ENCODE results near the gene ALKBH5.
"Not testable (repeated sequence)": the region's sequence is repeated elsewhere in the genome, so short reads cannot be mapped to it uniquely, and the experiment has no call there.

ALKBH5 gene

GRCh38 chr17:18186627-18186982 is 3.0 kb downstream of the ALKBH5 start:
- DNase-seq, result no peak

DNA sequence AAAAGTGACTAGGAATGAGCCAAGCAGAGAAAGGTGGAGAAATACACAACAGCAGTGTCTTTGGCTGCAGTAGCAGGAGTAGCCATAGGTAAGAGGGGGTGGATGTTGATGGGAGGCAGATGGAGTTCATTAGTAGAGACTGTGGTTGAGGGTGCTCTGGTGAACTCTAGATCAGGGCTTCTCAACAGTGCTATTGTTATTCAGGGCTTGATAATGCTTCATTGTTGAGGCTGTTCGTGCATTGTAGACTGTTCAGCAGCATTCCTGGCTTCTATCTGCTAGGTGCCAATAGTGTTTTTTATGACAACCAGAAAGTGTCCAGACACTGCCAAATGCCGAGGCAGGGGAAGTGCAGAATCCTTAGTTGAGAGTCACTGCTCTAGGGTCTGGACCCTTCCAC is 3.6 kb downstream of the ALKBH5 start:
- no peak for DNase-seq

DNA sequence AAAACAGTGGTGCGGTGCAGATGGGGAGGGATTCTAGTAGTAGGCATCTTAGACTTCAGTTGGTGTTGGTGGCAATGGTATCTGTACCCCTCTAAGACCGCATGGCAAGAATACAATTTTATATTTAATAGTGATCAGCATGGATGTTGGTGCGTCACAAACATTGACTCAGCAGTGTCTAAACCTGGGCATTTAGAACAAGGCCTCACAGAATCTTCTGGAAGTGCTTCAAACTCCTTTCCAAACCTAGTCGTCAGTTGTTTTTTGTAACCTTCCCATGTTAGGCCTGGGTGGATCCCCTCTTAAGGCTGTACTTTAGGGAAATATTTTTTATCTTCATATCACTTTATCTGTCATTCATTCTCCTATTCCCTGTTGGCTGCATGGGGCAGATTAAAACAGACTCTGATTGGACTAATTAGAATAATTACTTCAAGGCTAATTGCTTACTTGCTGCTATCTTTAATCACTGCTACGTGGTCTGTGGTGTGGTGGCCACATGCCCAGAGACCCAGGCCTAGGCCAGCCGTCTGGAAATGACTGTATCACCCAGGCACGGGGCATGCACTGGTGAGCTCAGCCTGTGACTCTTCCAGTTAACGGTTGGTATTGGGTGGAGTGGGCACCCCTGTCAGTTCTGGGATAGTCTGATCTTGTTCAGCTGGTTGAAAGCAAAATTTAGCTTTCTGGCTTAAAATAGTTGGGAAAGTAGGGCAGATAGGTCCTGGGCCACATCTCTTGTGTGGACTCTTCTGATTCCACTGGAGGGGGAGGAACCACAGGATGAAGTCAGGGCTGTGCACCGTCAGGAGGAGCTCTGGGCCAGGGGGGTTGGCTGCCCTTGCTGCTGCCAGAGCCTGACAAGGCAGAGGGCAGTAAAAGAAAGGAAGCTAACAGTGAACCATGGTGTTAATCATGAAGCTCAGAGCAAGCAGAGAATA is 4.5 kb downstream of the ALKBH5 start:
- peak; percentile 39 to 53 for DNase-seq

DNA sequence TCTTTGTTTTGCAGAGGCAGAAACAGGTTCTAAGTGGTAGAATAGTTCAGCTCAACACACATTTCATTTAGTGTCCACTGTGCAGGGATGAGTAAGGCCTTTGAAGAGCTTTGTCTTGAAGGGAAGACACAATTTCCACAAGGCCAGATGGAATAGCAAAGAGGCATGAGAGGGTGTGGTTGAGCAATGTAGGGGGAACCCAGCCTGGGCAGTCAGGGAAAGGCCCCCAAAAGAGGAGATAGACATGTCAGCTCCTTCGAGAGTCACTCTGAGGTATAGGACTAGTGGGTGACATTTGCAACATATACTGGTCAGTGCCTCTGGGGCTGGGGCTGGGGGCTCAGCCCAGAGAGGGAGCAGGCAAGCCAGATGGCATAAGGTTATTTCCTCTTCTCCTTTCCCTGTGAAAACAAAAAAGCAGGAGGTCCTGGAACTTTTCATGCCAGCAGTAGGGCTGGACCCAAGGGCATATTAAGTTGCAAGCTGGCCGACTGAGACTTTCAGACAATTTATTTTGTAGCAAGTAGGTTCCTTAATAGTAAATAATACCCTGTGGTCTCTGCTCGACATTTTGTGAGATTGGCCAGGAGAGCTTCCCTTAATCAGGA is 7.1 kb downstream of the ALKBH5 start:
- DNase-seq, result no peak

DNA sequence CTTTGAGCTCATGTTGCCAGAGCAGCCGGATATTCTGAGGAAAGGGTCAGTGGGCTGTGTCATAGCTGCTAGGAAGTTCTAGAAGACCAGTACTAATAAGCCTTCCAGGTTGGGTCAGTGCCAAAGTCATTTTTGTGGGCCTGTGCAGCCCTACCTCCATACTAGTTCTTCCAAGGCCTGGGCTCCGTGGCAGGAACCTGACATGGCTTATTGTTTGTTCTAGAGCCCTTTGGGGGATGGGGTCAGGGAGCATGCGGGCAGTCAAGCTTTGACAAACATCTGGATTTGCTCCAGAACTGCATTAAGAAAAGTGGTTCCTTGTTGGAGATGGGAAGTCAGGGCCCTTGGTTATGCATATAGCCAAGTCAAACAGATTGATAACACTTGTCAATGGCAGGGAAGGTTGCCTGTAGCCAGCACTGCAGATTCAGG is 7.6 kb downstream of the ALKBH5 start:
- DNase-seq, result no peak

DNA sequence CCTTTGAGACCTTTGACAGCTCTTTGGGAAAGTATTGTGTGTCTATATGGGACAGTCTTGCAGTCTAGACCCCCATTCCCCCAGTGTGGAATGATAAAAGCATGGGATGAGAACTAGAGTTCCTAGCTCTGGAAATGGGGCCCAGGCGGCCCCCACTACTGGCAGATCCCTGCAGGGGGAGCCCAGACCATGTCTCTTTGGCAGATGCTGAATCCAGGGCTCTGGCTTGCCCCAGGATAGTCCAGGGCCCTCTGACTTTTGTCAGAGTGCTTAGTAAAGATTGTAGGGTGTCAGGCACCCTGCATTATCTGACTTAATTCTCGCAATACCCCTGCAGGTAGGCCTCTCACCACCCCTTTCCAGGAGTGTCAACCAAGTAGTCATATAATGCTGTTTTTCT is 8.3 kb downstream of the ALKBH5 start:
- DNase-seq, result no peak

- no peak for DNase-seq
Observed at GRCh38 chr17:18194394-18194793, 10.8 kb downstream of the ALKBH5 start.

DNA sequence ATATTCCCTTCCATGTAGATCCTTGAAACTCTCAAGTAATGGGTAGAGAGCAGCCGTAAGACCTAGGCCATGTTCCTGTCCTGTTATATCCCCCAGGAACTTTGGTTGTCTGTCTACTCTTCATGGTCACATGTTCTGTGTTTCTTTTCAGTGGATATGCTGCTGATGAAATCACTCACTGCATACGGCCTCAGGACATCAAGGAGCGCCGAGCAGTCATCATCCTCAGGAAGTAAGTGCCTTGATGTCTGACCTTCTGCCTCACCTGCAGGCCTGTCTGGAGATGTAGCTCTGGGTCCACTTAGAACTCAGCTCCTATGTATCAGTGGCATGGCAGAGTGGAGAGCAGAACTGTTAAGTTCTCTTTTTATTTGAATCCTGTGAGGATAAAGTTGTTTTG is 11.2 kb downstream of the ALKBH5 start:
- no peak for DNase-seq

DNA sequence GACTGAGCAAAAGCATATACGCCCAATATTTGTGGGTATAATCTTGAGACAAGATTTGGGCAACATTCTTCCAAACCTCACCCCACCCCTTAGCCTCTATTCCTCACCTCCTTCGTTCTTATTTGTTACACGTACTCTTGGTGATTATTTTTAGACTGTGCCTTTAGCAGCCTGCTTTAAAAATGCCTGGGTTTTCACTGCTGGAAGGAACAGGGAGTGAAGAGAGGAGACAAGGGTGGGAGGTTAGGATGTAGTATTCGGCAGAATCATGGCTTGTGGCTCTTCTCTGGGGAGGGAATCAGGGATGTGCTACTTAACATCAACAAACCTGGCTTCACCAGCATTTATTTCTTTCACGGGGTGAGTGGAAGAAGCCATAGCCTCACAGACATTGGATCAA is 11.6 kb downstream of the ALKBH5 start:
- no peak for DNase-seq

- DNase-seq, result no peak
Observed at GRCh38 chr17:18197535-18198194, 14.0 kb downstream of the ALKBH5 start.

DNA sequence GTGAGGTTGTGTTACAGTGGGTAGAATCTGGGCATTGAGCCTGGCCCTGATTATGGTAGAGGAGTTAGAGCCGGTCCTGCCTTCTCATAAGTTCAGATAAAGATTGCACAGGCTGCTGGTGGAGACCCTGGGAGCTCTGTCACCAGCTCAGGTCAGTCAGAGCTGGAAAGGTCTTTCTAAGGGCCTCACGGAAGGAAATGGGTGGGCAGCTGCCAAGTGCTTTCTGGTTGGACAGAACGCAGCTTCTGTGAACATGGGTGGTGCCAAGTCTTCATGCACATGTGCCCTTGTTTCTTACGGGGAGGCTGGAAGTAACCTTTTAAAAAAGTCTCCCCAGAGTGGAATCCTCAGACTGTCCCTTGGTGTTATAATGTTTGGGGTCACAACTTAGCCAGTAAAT is 14.9 kb downstream of the ALKBH5 start:
- DNase-seq, result no peak

- DNase-seq, result no peak
Observed at GRCh38 chr17:18201108-18201507, 17.5 kb downstream of the ALKBH5 start.

GRCh38 chr17:18203308-18203707 is 19.7 kb downstream of the ALKBH5 start:
- no peak for DNase-seq

DNA sequence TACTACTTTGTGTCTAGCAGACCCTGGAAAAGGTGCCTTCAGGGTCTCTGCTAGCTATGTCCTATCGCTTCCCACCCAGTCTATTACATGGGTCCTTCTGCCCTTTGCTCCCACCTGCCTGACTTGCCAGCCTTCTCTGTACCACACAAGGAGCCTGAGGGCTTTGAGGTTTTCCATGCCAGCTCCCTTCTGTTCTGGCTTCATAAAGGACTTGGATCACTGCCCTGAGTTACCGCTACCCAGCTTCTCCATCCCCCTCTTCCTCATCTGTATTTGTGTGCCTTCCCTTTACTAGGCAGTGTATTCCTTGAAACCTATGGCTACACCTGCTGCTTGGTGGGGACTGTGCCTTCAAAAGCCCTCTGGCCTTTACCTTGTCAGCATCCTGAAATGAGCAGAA is 22.2 kb downstream of the ALKBH5 start:
- DNase-seq, result no peak

DNA sequence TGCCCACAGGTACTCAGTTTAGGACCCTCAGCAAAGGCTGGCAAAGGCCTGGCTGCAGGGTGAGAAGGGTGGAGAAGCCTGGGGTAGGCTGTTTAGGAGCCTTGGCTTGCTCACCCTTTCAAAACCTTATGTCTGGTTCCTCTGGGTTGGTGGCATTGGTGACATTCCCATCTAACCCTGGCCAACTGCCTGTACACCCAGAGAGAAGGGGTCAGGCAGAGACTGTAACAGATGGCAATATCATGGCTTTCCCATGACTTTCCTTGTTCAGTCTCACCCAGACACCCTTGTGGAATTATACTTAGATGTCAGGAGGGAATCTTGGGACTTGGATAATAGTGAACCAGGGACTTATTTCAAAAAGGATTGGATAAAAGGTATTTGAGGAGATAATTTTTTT is 23.3 kb downstream of the ALKBH5 start:
- no peak for DNase-seq

- no peak for DNase-seq
Observed at GRCh38 chr17:18208092-18208491, 24.5 kb downstream of the ALKBH5 start.

GRCh38 chr17:18213666-18214270 is 30.1 kb downstream of the ALKBH5 start:
- DNase-seq, result no peak

DNA sequence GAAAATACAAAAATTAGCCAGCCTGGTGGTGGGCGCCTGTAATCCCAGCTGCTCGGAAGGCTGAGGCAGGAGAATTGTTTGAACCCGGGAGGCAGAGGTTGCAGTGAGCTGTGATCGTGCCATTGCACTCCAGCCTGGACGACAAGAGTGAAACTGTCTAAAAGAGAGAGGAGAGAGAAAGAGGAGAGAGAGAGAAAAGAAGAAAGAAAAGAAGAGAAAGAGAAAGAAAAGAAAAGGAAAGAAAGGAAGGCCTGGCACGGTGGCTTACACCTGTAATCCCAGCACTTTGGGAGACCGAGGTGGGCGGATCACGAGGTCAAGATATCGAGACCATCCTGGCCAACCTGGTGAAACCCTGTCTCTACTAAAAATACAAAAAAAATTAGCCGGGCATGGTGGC is 33.3 kb downstream of the ALKBH5 start:
- not testable (repeated sequence) for DNase-seq

DNA sequence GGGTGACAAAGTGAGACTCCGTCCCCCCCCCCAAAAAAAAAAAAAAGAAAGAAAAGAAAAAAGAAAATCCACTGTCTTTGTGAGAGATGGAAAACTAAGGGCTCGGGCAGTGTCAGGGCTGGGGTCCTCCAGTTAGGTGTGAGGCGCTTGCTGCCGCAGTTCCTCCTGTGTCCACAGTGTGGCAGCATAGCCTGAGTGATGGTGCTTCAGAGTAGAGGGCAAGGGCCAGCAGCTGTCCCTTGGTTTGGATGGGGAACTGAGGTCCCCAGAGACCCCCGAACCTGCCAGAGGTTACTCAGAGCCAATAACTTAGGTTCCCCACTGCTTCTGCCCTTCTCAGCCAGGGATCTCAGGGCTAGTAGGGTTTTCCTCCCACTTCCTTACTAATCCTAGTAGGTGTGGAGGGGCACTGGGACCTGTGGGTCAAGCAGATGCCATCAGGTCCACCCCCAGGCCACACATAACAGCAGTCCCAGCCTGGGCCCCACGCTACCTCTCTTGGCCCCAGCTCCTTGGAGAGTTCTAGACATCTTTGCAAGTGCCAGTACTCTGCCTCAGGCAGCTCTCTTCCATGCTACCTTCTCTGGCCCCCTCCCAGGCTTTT is 33.9 kb downstream of the ALKBH5 start:
- DNase-seq, result peak; percentile 81 to 86

GRCh38 chr17:18218756-18219415 is 35.3 kb downstream of the ALKBH5 start:
- no peak for DNase-seq

DNA sequence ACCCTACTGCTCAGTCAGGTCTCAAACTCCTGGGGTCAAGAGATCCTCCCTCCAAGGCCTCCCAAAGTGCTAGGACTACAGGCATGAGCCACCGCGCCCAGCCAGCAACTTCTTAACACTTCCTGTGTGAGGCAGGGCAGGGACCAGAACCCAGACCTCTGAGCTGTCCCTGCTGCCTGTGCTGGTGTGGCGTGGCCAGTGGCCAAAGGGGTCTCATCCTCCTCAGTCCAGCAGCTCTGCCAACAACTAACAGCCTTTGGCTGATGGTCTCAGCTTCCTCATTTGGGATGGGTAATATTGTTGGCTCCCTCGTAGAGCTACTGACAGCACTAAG is 40.4 kb downstream of the ALKBH5 start:
- DNase-seq, result no peak

DNA sequence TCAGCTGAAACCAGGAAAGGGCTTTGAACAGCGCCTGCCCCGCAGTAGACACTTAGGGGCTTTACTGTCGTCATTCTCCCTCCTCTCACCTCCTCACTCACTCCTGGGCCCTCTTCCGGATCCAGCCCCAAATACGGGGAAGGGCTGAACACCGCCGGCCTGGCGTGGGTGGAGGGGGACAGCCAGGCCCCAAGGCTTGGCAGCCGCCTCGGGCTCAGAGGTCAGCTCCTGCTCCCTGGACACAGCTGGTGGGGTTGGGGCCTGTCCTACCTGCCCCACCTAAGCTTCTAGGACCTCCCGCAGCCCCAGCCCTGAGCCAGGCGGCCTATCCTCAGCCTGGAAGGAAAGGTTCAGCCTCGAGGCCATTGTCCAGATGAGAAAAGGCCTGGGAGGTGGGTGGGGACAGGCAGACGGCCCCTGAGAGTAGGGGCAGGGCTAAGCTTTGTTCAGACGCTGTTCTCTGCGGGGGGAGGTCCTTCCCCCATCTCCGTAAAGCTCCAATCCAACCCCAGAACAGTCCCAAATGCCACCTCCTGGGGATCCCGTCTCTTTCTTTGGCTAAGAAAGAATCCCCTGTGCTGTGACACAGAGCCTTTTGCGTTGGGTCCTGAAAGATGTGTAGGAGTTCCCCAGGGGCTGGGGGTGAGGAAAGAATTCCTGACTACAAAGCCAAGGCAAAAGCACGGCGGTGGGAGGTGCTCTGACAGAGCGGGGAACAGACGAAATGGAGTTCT is 40.9 kb downstream of the ALKBH5 start:
- no peak for DNase-seq

Measured in activated CD4-positive, alpha-beta T cell treated with anti-CD3 and anti-CD28 coated beads, Interleukin-2, amount 50 U/mL, for 48 hours (primary cell).